Measurements from ENCODE around the gene EEIG1.
"Not testable (repeated sequence)": the region's sequence is repeated elsewhere in the genome, so short reads cannot be mapped to it uniquely, and the experiment has no call there.

Gene EEIG1

GRCh38 chr9:127980706-127981558 is at the start of gene EEIG1:
Gene EEIG1, minus strand, starts transcription at chr9:127980989. Its CDS starts 852 bp downstream, at chr9:127980137.
- DNase-seq (ENCODE audit: low spot score), result peak; percentile 96

GRCh38 chr9:128027705-128028104 is 46.9 kb upstream of the EEIG1 start:
- DNase-seq (ENCODE audit: low spot score), result no peak

GRCh38 chr9:128026773-128027541 is 46.2 kb upstream of the EEIG1 start:
- peak; percentile 40 for DNase-seq (ENCODE audit: low spot score)

- DNase-seq (ENCODE audit: low spot score), result peak; percentile 88
Observed at GRCh38 chr9:128026255-128026772, 45.5 kb upstream of the EEIG1 start.

GRCh38 chr9:128025736-128026135 is 44.9 kb upstream of the EEIG1 start:
- DNase-seq (ENCODE audit: low spot score), result no peak

GRCh38 chr9:128024761-128025308 is 44.0 kb upstream of the EEIG1 start:
- DNase-seq (ENCODE audit: low spot score), result no peak

- DNase-seq (ENCODE audit: low spot score), result not testable (repeated sequence)
Observed at GRCh38 chr9:128023671-128024070, 42.9 kb upstream of the EEIG1 start.

- no peak for DNase-seq (ENCODE audit: low spot score)
Observed at GRCh38 chr9:128022886-128023285, 42.1 kb upstream of the EEIG1 start.

GRCh38 chr9:128021098-128021497 is 40.3 kb upstream of the EEIG1 start:
- DNase-seq (ENCODE audit: low spot score), result no peak

GRCh38 chr9:128020692-128021091 is 39.9 kb upstream of the EEIG1 start:
- DNase-seq (ENCODE audit: low spot score), result no peak

- DNase-seq (ENCODE audit: low spot score), result no peak
Observed at GRCh38 chr9:128015696-128016095, 34.9 kb upstream of the EEIG1 start.

GRCh38 chr9:128011071-128011817 is 30.5 kb upstream of the EEIG1 start:
- no peak for DNase-seq (ENCODE audit: low spot score)

GRCh38 chr9:128009639-128010038 is 28.9 kb upstream of the EEIG1 start:
- DNase-seq (ENCODE audit: low spot score), result no peak

GRCh38 chr9:128008171-128008570 is 27.4 kb upstream of the EEIG1 start:
- no peak for DNase-seq (ENCODE audit: low spot score)

GRCh38 chr9:128007566-128008138 is 26.9 kb upstream of the EEIG1 start:
- DNase-seq (ENCODE audit: low spot score), result peak; percentile 66

GRCh38 chr9:128006332-128006996 is 25.7 kb upstream of the EEIG1 start:
- DNase-seq (ENCODE audit: low spot score), result no peak

- DNase-seq (ENCODE audit: low spot score), result no peak
Observed at GRCh38 chr9:128005923-128006322, 25.1 kb upstream of the EEIG1 start.

GRCh38 chr9:128003966-128004604 is 23.3 kb upstream of the EEIG1 start:
- no peak for DNase-seq (ENCODE audit: low spot score)

GRCh38 chr9:128002959-128003358 is 22.2 kb upstream of the EEIG1 start:
- DNase-seq (ENCODE audit: low spot score), result no peak

- DNase-seq (ENCODE audit: low spot score), result no peak
Observed at GRCh38 chr9:128001779-128002298, 21.1 kb upstream of the EEIG1 start.
